ENCODE results near the gene CAMK2G.
"Not testable (repeated sequence)": the region's sequence is repeated elsewhere in the genome, so short reads cannot be mapped to it uniquely, and the experiment has no call there.

The CAMK2G gene

DNA sequence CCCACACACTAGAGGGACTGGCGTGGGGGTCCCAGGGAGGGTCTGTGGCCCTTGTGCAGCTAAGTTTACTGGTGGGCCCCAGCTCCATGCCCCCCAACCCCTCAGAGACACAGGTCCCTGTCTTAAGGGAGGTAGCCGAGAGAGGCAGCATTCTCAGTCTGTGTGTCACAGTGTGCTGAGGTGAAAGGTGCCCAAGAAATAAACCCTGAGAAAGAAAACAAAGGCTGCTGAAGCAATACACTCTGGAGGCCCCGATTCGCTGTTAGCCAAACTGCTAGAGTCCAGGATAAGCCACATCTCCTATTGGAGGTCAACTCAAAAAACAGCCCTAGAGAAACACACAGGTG, 34.3 kb downstream of the CAMK2G start:
- no peak for DNase-seq (ENCODE audit: low read depth in 3 of 3)

- DNase-seq (ENCODE audit: low read depth in 3 of 3), result no peak
These were observed 34.9 kb downstream of the CAMK2G start for GRCh38 chr10:73839276-73839966.

DNA sequence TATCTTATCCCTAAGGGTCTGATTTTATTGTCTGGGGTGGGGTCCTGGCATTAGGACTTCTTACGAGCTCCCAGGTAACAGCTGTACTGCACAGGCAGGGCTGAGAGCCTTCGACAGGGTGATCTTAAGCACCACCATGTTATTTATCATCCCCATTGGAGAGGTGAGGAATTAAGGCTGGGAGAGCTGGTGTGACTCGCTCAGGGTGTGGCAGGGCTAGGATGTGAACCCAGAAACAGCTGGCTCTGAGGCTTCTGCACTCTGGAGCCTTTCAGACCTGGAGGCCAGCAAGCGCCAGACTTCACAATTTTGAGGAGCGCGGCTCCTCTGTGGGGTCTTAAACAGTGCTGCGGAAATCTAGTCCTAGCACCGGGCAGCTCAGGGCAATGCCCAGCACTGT, 35.5 kb downstream of the CAMK2G start:
- DNase-seq (ENCODE audit: low read depth in 3 of 3), result no peak

DNA sequence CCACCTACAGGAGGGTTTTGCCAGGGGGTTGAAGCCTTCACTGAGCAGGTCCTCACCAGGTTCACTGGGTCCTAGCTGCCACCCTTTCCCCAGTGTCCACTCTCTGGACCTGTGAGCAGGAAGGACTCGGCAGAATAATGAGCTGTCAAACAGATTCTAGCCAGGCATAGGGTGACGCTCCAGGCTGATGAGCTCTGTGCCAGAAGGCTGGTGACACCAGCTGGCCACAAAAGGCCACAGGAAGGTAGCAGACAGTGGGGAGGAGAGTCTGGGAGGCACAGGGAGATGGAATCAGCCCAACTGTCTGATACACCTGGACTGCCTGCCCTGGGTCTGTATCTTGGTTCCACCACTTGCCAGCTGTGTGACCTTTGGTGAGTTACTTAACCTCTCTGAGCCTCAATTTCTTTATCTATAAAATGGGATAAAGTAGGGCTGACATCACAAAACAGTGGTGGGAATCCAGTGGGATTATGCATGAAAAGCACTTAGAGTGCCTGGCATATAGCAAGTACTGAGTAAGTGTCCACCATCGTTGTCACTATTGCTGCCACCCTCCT, 36.3 kb downstream of the CAMK2G start:
- DNase-seq (ENCODE audit: low read depth in 3 of 3), result no peak

DNA sequence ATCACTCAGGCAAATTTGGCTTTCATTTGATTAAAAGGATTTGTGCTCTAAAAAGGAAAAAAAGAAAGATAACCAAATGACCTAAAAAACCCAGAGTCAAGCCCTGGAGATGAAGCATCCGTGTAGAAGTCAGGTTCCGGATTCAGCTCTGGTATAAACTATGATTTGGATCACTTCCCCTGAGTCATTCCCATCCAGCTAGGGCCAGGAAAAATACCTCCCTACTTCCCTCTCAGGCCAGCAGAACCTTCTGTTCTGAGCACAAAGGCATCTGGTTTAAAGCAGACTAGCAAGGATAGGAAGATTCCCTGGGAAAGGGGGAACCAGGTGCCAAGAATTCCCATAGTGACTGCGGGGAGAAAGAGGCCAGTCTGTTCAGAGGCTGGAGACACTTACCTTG, 37.3 kb downstream of the CAMK2G start:
- DNase-seq (ENCODE audit: low read depth in 3 of 3), result no peak

DNA sequence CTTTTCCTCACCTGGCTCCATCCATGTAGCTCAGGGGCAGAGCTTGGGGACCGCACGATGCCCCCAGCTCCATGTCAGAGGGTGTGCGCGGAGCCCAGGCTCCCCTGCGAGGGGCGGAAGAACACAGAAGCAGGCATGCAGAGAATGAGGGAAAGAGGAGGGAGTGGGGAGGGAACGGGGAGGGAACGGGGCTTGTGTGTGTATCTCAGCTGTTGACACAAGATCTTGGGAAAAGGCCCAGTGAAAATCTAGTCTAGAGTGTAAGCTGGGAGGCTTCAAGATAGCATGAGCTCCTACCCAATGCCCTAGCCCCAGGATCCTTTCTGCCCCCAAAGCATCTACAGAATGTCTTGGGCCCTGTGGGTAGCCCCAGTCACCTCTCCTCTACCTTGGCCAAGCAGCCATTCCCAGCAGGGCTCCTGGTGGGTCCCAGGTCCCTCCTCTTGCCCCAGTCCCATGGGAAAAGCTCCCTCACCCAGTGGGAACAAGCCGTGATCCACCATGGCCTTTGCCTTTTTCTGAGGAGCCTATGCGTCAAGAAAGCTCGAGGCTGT, 37.9 kb downstream of the CAMK2G start:
- no peak for DNase-seq (ENCODE audit: low read depth in 3 of 3)

- not testable (repeated sequence) for DNase-seq (ENCODE audit: low read depth in 3 of 3)
These were observed 45.3 kb downstream of the CAMK2G start for GRCh38 chr10:73829090-73829489.

GRCh38 chr10:73828161-73828560, 46.2 kb downstream of the CAMK2G start:
- no peak for DNase-seq (ENCODE audit: low read depth in 3 of 3)

- no peak for DNase-seq (ENCODE audit: low read depth in 3 of 3)
These were observed 46.8 kb downstream of the CAMK2G start for GRCh38 chr10:73827346-73828089.

- DNase-seq (ENCODE audit: low read depth in 3 of 3), result no peak
These were observed 50.1 kb downstream of the CAMK2G start for GRCh38 chr10:73824146-73824725.

DNA sequence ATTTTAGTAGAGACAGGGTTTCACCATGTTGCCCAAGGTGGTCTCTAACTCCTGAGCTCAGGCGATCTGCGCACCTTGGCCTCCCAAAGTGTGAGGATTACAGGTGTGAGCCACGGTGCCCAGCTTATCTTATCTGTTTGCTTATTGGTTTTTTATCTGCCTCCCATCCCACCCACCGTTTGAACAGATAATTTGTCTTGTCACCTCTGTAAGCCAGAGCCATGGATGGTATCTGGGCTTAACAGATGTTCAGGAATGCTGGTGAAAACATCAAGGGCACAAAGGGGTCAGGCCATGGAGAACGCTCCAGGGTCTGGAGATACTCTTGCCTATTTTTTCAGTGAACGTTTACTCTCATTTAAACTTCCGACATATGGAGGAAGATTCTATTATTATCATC, 51.0 kb downstream of the CAMK2G start:
- DNase-seq (ENCODE audit: low read depth in 3 of 3), result no peak

GRCh38 chr10:73819513-73820093, 54.8 kb downstream of the CAMK2G start:
- DNase-seq (ENCODE audit: low read depth in 3 of 3), result no peak

GRCh38 chr10:73819081-73819480, 55.3 kb downstream of the CAMK2G start:
- DNase-seq (ENCODE audit: low read depth in 3 of 3), result no peak

DNA sequence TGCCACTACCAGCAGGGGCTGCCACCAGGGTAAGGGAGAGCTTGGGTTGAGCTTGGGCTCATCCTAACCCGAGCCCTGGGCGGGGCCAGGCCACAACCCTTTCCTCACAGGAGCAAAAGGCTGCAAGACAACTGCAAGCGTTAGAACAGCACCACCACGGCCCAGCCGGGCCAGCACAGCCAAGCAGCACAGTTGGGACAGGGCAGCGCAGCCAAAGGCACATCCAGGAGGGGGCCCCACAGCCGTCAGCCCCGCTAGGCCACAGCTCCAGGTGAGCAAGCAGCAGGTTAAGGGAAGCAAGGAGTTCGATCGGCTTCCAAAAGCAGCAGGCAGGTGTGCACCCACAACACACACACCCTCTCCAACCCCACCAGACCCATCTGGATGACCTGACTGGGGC, 56.0 kb downstream of the CAMK2G start:
- no peak for DNase-seq (ENCODE audit: low read depth in 3 of 3)

DNA sequence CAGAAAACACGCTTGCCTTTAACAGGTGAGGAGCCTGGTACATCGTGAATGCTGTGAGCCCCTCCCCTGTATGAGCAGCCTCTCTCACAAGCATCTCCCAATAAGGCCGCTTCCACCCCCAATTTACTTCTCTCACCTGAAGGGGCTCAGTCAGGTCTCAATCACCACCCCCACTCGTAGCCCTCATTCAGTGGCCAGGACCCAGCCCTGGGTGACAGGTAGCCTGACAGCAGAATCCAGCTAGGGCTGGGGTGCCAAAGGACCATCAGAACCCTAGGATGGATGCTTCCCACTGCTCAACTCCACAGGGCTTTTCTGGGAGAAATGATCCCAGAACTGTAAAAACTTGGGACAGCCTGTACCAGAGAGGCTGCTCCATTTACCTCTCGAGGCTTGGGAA, 56.5 kb downstream of the CAMK2G start:
- no peak for DNase-seq (ENCODE audit: low read depth in 3 of 3)

- no peak for DNase-seq (ENCODE audit: low read depth in 3 of 3)
These were observed 57.2 kb downstream of the CAMK2G start for GRCh38 chr10:73816917-73817729.

- no peak for DNase-seq (ENCODE audit: low read depth in 3 of 3)
These were observed 58.7 kb downstream of the CAMK2G start for GRCh38 chr10:73815719-73816030.

GRCh38 chr10:73814896-73815718, 59.2 kb downstream of the CAMK2G start:
- no peak for DNase-seq (ENCODE audit: low read depth in 3 of 3)

- DNase-seq (ENCODE audit: low read depth in 3 of 3), result no peak
These were observed 60.0 kb downstream of the CAMK2G start for GRCh38 chr10:73814276-73814895.

GRCh38 chr10:73813333-73813732, 61.0 kb downstream of the CAMK2G start:
- DNase-seq (ENCODE audit: low read depth in 3 of 3), result no peak
